H1 (cell line): ENCODE measurements around the gene SLC22A23. TPM values are rescaled to one million over a fixed set of nuclear protein-coding genes. Genes with fewer than 3 reads are reported as not detected.

Experiments used
- CTCF ChIA-PET: fragments of 300-600 bp; sonication (Branson Sonifier 250); formaldehyde crosslinking; loops from one replicate; lab custom pipeline; 2021; ENCODE audit not compliant: partially characterized antibody; lab: Charles Lee
- POLR2A ChIA-PET: fragments of 300-600 bp; sonication (Branson Sonifier 250); formaldehyde crosslinking; loops from one replicate; lab custom pipeline; 2021; ENCODE audit warnings: inconsistent platforms; ENCODE audit not compliant: partially characterized antibody; lab: Charles Lee
- DNase-seq, 2 experiments: peaks; one replicate each; pipeline versions ENCODE4 v3.0.0 to v3.0.0-alpha.2; 2010 to 2022; ENCODE audit warnings: low spot score in 2 of 2, low read depth in 1 of 2, mixed read lengths in 1 of 2
- FAIRE-seq: peaks from 2 replicates; lab custom pipeline; 2011; peaks lifted over from hg19 to GRCh38; lab: Jason Lieb, UNC
- H2AFZ ChIP-seq: 2 replicates; pipeline ENCODE4 v1.8.1; 2012; ENCODE audit warnings: low read length, inconsistent platforms
- H2AK5ac ChIP-seq: 2 replicates; pipeline ENCODE4 v1.6.1; 2013; ENCODE audit warnings: low read depth, low read length
- H2BK120ac ChIP-seq: replicated peaks from 2 replicates; pipeline ENCODE3; 2013; ENCODE audit warnings: low read depth, low read length, inconsistent platforms
- H2BK12ac ChIP-seq: 2 replicates; pipeline ENCODE4 v1.6.1; 2013; ENCODE audit warnings: low read depth, low read length
- H2BK15ac ChIP-seq: 2 replicates; pipeline ENCODE4 v1.6.1; 2013; ENCODE audit warnings: low read length
- H2BK20ac ChIP-seq: 2 replicates; pipeline ENCODE4 v1.6.1; 2013; ENCODE audit warnings: low read length
- H2BK5ac ChIP-seq: 2 replicates; pipeline ENCODE4 v1.6.1; 2013; ENCODE audit warnings: low read depth, low read length
- H3K14ac ChIP-seq: 2 replicates; pipeline ENCODE4 v1.6.1; 2013; ENCODE audit warnings: inconsistent platforms; ENCODE audit not compliant: insufficient read length
- H3K18ac ChIP-seq: 2 replicates; pipeline ENCODE4 v1.6.1; 2013; ENCODE audit warnings: low read length; ENCODE audit errors: extremely low read depth
- H3K23ac ChIP-seq: 2 replicates; pipeline ENCODE4 v1.6.1; 2013; ENCODE audit warnings: inconsistent platforms; ENCODE audit not compliant: insufficient read length
- H3K23me2 ChIP-seq: 2 replicates; pipeline ENCODE4 v1.6.1; 2013; ENCODE audit warnings: low read depth, low read length
- H3K27ac ChIP-seq: 2 replicates; pipeline ENCODE4 v1.6.1; 2011; ENCODE audit warnings: low read depth, low read length, inconsistent platforms
- H3K27me3 ChIP-seq, 4 experiments: replicated peaks in 1 of 4; 1 replicate in 1 of 4; 2 replicates in 3 of 4; pipeline versions ENCODE4 v1.6.1 to v1.8.1; 2011 to 2013; ENCODE audit warnings: low read length in 3 of 4, mild to moderate bottlenecking in 3 of 4, inconsistent platforms in 2 of 4, mixed read lengths in 2 of 4, moderate library complexity in 1 of 4; ENCODE audit not compliant: control insufficient read depth in 3 of 4, insufficient read depth in 3 of 4; ENCODE audit errors: extremely low read depth in 1 of 4
- H3K36me3 ChIP-seq, 4 experiments: 2 replicates each; pipeline versions ENCODE4 v1.6.1 to v1.8.1; 2011 to 2013; ENCODE audit warnings: mild to moderate bottlenecking in 4 of 4, low read length in 3 of 4, moderate library complexity in 2 of 4, control low read depth in 1 of 4, inconsistent platforms in 1 of 4; ENCODE audit not compliant: insufficient read depth in 4 of 4, control insufficient read depth in 2 of 4
- H3K4ac ChIP-seq: replicated peaks from 2 replicates; pipeline ENCODE3; 2013; ENCODE audit warnings: low read length, low read depth, mixed read lengths, inconsistent platforms; ENCODE audit not compliant: insufficient read length
- H3K4me1 ChIP-seq, 4 experiments: replicated peaks in 1 of 4; 1 replicate in 1 of 4; 2 replicates in 3 of 4; pipeline versions ENCODE4 v1.6.1 to v1.8.1; 2011 to 2013; ENCODE audit warnings: low read length in 3 of 4, inconsistent platforms in 2 of 4, mixed read lengths in 1 of 4; ENCODE audit not compliant: insufficient read depth in 4 of 4, control insufficient read depth in 3 of 4
- H3K4me2 ChIP-seq, 2 experiments: 2 replicates each; pipeline versions ENCODE4 v1.6.1 to v1.8.1; 2011 to 2013; ENCODE audit warnings: low read depth in 2 of 2, low read length in 2 of 2, control low read depth in 1 of 2, inconsistent platforms in 1 of 2, mild to moderate bottlenecking in 1 of 2; ENCODE audit not compliant: insufficient read depth in 1 of 2
- H3K4me3 ChIP-seq, 4 experiments: fragments of 200-600, 300-600 bp in 1 of 4; sonication (generic), shearing (Covaris generic), sonication (Bioruptor Twin) in 1 of 4; 2 replicates each; pipeline versions ENCODE4 v1.5.1 to v1.8.1; 2011 to 2016; ENCODE audit warnings: low read length in 4 of 4, low read depth in 3 of 4, control low read depth in 2 of 4, inconsistent platforms in 2 of 4, mild to moderate bottlenecking in 2 of 4, mixed read lengths in 1 of 4, moderate library complexity in 1 of 4; ENCODE audit not compliant: insufficient read depth in 2 of 4; ENCODE audit errors: extremely low read depth in 1 of 4
- H3K56ac ChIP-seq: replicated peaks from 2 replicates; pipeline ENCODE3; 2013; ENCODE audit warnings: low read depth, mild to moderate bottlenecking, mixed read lengths, low read length, inconsistent platforms; ENCODE audit not compliant: insufficient read length
- H3K79me1 ChIP-seq: 2 replicates; pipeline ENCODE4 v1.6.1; 2013; ENCODE audit warnings: low read depth, low read length, control low read depth
- H3K79me2 ChIP-seq, 2 experiments: 2 replicates each; pipeline versions ENCODE4 v1.6.1 to v1.8.1; 2012 to 2013; ENCODE audit warnings: low read length in 2 of 2, mild to moderate bottlenecking in 2 of 2, inconsistent platforms in 1 of 2; ENCODE audit not compliant: insufficient read depth in 2 of 2, control insufficient read depth in 1 of 2
- H3K9ac ChIP-seq, 4 experiments: replicated peaks in 1 of 4; 1 replicate in 1 of 4; 2 replicates in 3 of 4; pipeline versions ENCODE4 v1.6.1 to v1.8.1; 2011 to 2013; ENCODE audit warnings: low read depth in 3 of 4, low read length in 3 of 4, control low read depth in 2 of 4, mild to moderate bottlenecking in 2 of 4, moderate library complexity in 2 of 4, inconsistent platforms in 1 of 4; ENCODE audit errors: extremely low read depth in 1 of 4
- H3K9me3 ChIP-seq, 2 experiments: 2 replicates each; pipeline versions ENCODE4 v1.6.1 to v1.8.1; 2012 to 2013; ENCODE audit warnings: mild to moderate bottlenecking in 2 of 2, moderate library complexity in 2 of 2, control low read depth in 1 of 2, inconsistent platforms in 1 of 2, low read depth in 1 of 2, low read length in 1 of 2, mixed read lengths in 1 of 2; ENCODE audit not compliant: insufficient read depth in 2 of 2
- H4K20me1 ChIP-seq, 2 experiments: replicated peaks in 1 of 2; 2 replicates each; pipeline versions ENCODE3 to v1.8.1; 2011 to 2013; ENCODE audit warnings: inconsistent platforms in 2 of 2, low read length in 2 of 2, mild to moderate bottlenecking in 1 of 2; ENCODE audit not compliant: insufficient read depth in 2 of 2, control insufficient read depth in 1 of 2
- H4K5ac ChIP-seq: 2 replicates; pipeline ENCODE4 v1.6.1; 2013; ENCODE audit warnings: low read length, low read depth, mixed read lengths, inconsistent platforms; ENCODE audit not compliant: insufficient read length
- H4K8ac ChIP-seq: 2 replicates; pipeline ENCODE4 v1.8.0; 2013; ENCODE audit warnings: mild to moderate bottlenecking, moderate library complexity, low read length, inconsistent platforms; ENCODE audit not compliant: insufficient read depth; ENCODE audit errors: extremely low read depth
- H4K91ac ChIP-seq: replicated peaks from 2 replicates; pipeline ENCODE3; 2013; ENCODE audit warnings: low read length, mixed read lengths, inconsistent platforms; ENCODE audit not compliant: insufficient read length
- ASH2L ChIP-seq: fragments of 200-600, 300-600 bp; sonication (generic); IDR thresholded peaks from one replicate; pipeline ENCODE4 v1.7.1; 2017; ENCODE audit warnings: low read length
- CREB1 ChIP-seq: IDR thresholded peaks from 2 replicates; pipeline ENCODE4 v1.6.1; 2012; ENCODE audit warnings: inconsistent platforms
- E2F6 ChIP-seq: IDR thresholded peaks from 2 replicates; pipeline ENCODE4 v1.6.1; 2012; ENCODE audit warnings: inconsistent platforms
- HDAC2 ChIP-seq, 2 experiments: fragments of 300-600 bp in 1 of 2; sonication (generic) in 1 of 2; IDR thresholded peaks; 2 replicates each; pipeline ENCODE4 v1.6.1; 2011 to 2012; ENCODE audit warnings: low read depth in 2 of 2, low read length in 2 of 2, mild to moderate bottlenecking in 2 of 2, moderate library complexity in 2 of 2, borderline replicate concordance in 1 of 2, inconsistent platforms in 1 of 2
- HDAC6 ChIP-seq: IDR thresholded peaks from one replicate; pipeline ENCODE4 v1.7.1; 2012; ENCODE audit warnings: low read depth, mild to moderate bottlenecking, inconsistent platforms, low read length, moderate library complexity
- NANOG ChIP-seq: IDR thresholded peaks from 2 replicates; pipeline ENCODE4 v1.6.1; 2011; ENCODE audit warnings: low read length, low read depth, mild to moderate bottlenecking, inconsistent platforms; ENCODE audit not compliant: insufficient read depth, poor library complexity, severe bottlenecking
- POLR2AphosphoS5 ChIP-seq: IDR thresholded peaks from 2 replicates; pipeline ENCODE4 v1.6.1; 2011; ENCODE audit warnings: low read depth, low read length
- RFX5 ChIP-seq: IDR thresholded peaks from 2 replicates; pipeline ENCODE4 v1.6.1; 2011; ENCODE audit warnings: low read depth, low read length, improper control_type of control experiment, borderline replicate concordance
- SIN3A ChIP-seq, 2 experiments: IDR thresholded peaks in 1 of 2; conservative IDR thresholded peaks in 1 of 2; 2 replicates each; pipeline ENCODE4 v1.6.1; 2011 to 2012; ENCODE audit warnings: low read length in 2 of 2, improper control_type of control experiment in 1 of 2, low read depth in 1 of 2, mild to moderate bottlenecking in 1 of 2
- SP4 ChIP-seq: IDR thresholded peaks from 2 replicates; pipeline ENCODE4 v1.6.1; 2012; ENCODE audit warnings: low read length, inconsistent platforms
- SRF ChIP-seq: IDR thresholded peaks from 2 replicates; pipeline ENCODE4 v1.6.1; 2011; ENCODE audit warnings: mild to moderate bottlenecking, low read depth, low read length, moderate library complexity
- SUZ12 ChIP-seq: fragments of 200-600 bp; sonication (generic); IDR thresholded peaks from 2 replicates; pipeline ENCODE4 v1.6.1; 2012; ENCODE audit warnings: mild to moderate bottlenecking, inconsistent platforms, low read length, moderate library complexity, mixed read lengths
- TCF12 ChIP-seq: IDR thresholded peaks from 2 replicates; pipeline ENCODE4 v1.6.1; 2011; ENCODE audit warnings: low read depth, mild to moderate bottlenecking, low read length
- ZNF274 ChIP-seq: IDR thresholded peaks from 2 replicates; pipeline ENCODE4 v1.7.0; 2012; ENCODE audit warnings: low read length, borderline replicate concordance; ENCODE audit errors: extremely low read depth
- WGBS, 2 experiments: shearing (Covaris generic) in 1 of 2; methylation state at CpG; one replicate each; pipeline versions ENCODE4 v1.1.6 to v1.1.7; 2013 to 2015; ENCODE audit warnings: low lambda C conversion rate in 2 of 2, mixed read lengths in 2 of 2, inconsistent platforms in 1 of 2, low coverage in 1 of 2, missing lambda C conversion rate in 1 of 2; ENCODE audit not compliant: insufficient replicate concordance in 2 of 2, insufficient coverage in 1 of 2, insufficient read length in 1 of 2; ENCODE audit errors: extremely low coverage in 1 of 2, missing lambda C conversion rate in 1 of 2; 5-methylcytosine and 5-hydroxymethylcytosine counted together
- polyA plus RNA-seq, 7 experiments: library from polyadenylated mRNA; depleted of rRNA in 3 of 7; stranded (reverse) in 5 of 7; unstranded in 2 of 7; fragments of >200 nt in 5 of 7; fragments of 200-250 nt in 2 of 7; gene quantifications; 1 replicate in 5 of 7; 2 replicates in 1 of 7; 4 replicates in 1 of 7; pipeline versions ENCODE4 v1.2.1 to v1.2.3, GENCODE V29; 2011 to 2013; ENCODE audit warnings: missing spikeins in 2 of 7, mixed read lengths in 2 of 7
- total RNA-seq: library from RNA; stranded (reverse); fragmentation: NEBNext Ultra II Directional; extraction: Animal tissue kit (Norgen Biotek cat#: 25700); gene quantifications from 2 replicates; pipeline ENCODE4 v1.2.1, GENCODE V29; 2021

SLC22A23 gene
- total and polyA plus RNA-seq, 2 of the 8 experiments (the other 6 are each of a cell fraction or from before 2014, with no cell fraction given) = 9.9 to 38.4 TPM

DNA sequence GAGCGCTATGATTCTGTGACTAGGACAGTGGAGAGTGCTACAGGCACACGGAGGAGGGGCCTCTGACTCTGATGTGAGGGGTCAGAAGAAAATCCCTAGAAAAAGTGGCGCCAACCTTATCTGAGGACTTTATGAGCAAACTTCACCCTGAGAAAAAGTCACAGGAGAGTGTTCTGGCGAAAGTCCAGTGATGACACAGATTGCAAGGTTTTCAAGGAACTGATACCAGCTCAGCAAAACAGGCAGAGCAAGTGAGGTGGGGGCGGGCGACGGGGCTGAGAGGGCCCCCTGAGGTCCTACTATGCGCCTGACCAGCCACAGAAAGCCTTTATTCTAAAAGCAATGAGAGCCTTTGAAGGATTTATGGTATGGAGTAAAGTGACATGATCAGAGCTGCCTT lies 73.3 kb downstream of the SLC22A23 start:
- WGBS, 2 experiments = 85% methylated on average over 8 of the region's 8 CpGs; no CpG with 5 or more reads in 1 of the 2 experiments
- H3K36me3 ChIP-seq = no peaks in the 10 kb centered on the region
- no peak overlapping the region for H4K8ac ChIP-seq
- H3K9ac ChIP-seq = no peak overlapping the region
- no peak overlapping the region for H2BK15ac ChIP-seq
- DNase-seq (no peak), FAIRE-seq (no peak)
- no peak overlapping the region for H3K27ac ChIP-seq
- CTCF ChIA-PET = interaction anchor here (0.5 to 3.6 kb wide), 5 partner anchors 12 to 133 kb away, joined by 3 to 17 read pairs (median 3); no protein-coding TSS in a partner anchor
- no peak overlapping the region for H3K4me3 ChIP-seq
- peaks cover 0 to 18% of the 10 kb centered on the region in 2 experiments; a peak in 3 of 4 replicates for H3K79me2 ChIP-seq
- no peak overlapping the region for H3K14ac ChIP-seq
- no peak overlapping the region for H2BK12ac ChIP-seq
- POLR2A ChIA-PET = no interaction called here
- H3K9me3 ChIP-seq = no peaks in the 10 kb centered on the region
- H3K18ac ChIP-seq = no peak overlapping the region
- no peak overlapping the region for H3K23ac ChIP-seq
- H3K4me1 ChIP-seq = peaks cover 3 to 8% (median 7%) of the 10 kb centered on the region in 4 experiments; a peak in 4 of 7 replicates
- no peak overlapping the region for H2BK120ac ChIP-seq
- H4K5ac ChIP-seq = no peak overlapping the region
- H2BK5ac ChIP-seq = no peak overlapping the region
- H4K91ac ChIP-seq = no peak overlapping the region
- peaks cover 0 to 1% of the 10 kb centered on the region in 2 experiments for H4K20me1 ChIP-seq
- H2AFZ ChIP-seq = no peak overlapping the region
- no peaks in the 10 kb centered on the region; the same call in 1 of the 2 replicates for H3K79me1 ChIP-seq
- H3K56ac ChIP-seq = no peak overlapping the region
- no peak overlapping the region for H2AK5ac ChIP-seq
- H3K4ac ChIP-seq = no peak overlapping the region
- no peak overlapping the region for H3K4me2 ChIP-seq
- H3K27me3 ChIP-seq = no peaks in the 10 kb centered on the region
- H3K23me2 ChIP-seq = no peaks in the 10 kb centered on the region
- no peak overlapping the region for H2BK20ac ChIP-seq
- TF ChIP-seq CREB1 = no peak
- no peak for TF ChIP-seq ASH2L
- no peak for TF ChIP-seq E2F6
- TF ChIP-seq NANOG = no peak
- TF ChIP-seq ZNF274 = no peak
- no peak for TF ChIP-seq SRF
- no peak for TF ChIP-seq SP4
- TF ChIP-seq HDAC2 (IDR thresholded peaks at IDR 0.05; ENCODE audit: borderline replicate concordance in 1 of 2, low read depth in 2 of 2, low read length in 2 of 2) = no peak
- no peak for TF ChIP-seq RFX5
- no peak for TF ChIP-seq HDAC6
- TF ChIP-seq TCF12 = no peak
- no peak for TF ChIP-seq POLR2AphosphoS5
- TF ChIP-seq SIN3A (conservative IDR thresholded peaks at IDR 0.05 in 1 of 2, IDR thresholded peaks at IDR 0.05 in 1 of 2; ENCODE audit: low read depth in 1 of 2, low read length in 2 of 2) = no peak
- no peak for TF ChIP-seq SUZ12
